ENCODE results near the gene C2orf72. TPM values are rescaled to one million over a fixed set of nuclear protein-coding genes. Genes with fewer than 3 reads are reported as not detected.

The C2orf72 gene
- total RNA-seq, 4 donors from 2014 or later: 0.55 TPM; not detected in 3

DNA sequence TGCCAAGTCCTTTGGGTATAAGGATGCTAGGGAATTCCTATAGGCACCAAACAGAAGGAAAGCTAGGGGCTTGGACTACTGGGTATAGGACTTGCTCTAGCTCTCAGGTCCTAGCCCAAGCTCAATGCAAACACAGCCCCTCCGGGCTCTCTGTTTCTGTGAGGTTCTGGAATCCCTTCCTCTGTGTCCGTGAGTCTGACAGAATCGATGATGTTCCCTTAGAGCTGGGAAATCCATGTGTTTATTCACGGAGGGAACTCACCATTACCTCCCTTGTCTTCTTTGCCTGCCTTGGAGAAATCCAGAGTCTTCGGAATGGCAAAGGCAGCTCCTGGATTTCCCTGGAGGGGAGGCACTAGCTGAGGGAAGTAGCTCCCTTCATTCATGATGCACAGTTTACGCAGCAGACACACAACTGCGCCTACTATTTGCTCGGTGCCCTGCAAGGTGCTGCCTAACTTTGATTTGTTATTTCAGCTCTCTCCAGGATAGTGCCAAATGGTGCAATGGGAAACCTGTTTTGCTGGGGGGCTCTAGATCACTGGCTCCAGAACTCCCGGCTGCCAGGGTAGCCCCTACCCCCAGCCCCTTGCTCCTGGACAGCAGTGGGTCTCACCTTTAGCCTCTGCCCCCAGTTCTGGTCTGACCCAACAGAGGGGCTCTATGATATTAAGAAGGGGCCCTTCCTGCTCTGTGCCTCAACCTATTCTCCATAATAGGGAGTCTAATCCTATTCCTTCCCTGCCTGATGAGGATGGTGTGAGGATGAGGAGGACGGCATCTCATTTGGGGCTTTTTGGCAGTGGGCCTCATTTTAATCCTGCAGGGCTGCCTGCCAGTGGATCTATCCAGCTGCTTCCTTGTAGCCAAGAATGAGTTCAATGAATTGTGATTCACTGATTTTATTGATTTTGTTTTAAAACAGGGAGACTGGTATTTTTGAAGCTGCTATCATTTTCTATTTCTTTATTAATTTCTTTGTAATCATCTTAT, 10.9 kb downstream of the C2orf72 start:
- no peaks in the 10 kb centered on the region for H3K9me3 ChIP-seq
- H3K36me3 ChIP-seq: no peaks in the 10 kb centered on the region
- H3K4me3 ChIP-seq: no peak overlapping the region
- no peak overlapping the region for H3K27ac ChIP-seq
- no peak for DNase-seq
- H3K4me1 ChIP-seq: no peaks in the 10 kb centered on the region
- H3K27me3 ChIP-seq: no peaks in the 10 kb centered on the region
- intact Hi-C loops (cut with DNase I; ENCODE audit: low total_unique reads): no loop called here
- TF ChIP-seq, protein P1, sequence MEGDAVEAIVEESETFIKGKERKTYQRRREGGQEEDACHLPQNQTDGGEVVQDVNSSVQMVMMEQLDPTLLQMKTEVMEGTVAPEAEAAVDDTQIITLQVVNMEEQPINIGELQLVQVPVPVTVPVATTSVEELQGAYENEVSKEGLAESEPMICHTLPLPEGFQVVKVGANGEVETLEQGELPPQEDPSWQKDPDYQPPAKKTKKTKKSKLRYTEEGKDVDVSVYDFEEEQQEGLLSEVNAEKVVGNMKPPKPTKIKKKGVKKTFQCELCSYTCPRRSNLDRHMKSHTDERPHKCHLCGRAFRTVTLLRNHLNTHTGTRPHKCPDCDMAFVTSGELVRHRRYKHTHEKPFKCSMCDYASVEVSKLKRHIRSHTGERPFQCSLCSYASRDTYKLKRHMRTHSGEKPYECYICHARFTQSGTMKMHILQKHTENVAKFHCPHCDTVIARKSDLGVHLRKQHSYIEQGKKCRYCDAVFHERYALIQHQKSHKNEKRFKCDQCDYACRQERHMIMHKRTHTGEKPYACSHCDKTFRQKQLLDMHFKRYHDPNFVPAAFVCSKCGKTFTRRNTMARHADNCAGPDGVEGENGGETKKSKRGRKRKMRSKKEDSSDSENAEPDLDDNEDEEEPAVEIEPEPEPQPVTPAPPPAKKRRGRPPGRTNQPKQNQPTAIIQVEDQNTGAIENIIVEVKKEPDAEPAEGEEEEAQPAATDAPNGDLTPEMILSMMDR (IDR thresholded peaks at IDR 0.05): no peak
- TF ChIP-seq POLR2A (IDR thresholded peaks at IDR 0.05): no peak

DNA sequence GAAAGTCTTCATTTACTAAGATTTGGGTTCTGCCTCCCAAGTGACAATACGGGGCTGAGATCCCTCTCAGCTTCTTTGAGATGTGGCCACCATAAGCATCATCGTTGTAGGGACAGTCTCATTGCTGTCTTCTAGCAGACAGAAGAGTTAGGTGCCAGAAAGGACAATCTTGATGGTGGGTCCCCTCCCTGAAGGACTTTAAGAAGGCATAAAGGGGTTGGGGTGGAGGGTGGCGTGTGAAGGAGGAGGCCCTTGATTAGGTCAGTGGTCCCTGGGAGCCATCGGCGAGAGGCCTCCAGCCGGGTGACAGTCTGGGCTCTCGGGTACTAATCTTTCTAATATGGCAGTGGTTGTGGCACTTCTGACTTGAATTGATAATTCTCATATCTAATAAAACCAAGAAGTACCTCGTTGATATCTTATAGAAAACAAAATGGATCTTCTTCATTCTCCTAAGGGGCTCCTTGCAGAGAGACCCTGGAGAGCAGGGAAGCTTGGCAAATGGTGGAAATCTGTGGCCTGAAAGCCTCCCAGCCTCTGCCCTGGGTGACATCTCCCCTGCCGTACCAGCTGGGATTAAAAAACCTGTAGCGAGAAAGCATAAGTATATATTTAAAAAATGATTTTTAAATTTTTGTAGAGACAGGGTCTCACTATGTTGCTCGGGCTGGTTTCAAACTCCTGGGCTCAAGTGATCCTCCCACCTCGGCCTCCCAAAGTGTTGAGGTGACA, 12.1 kb downstream of the C2orf72 start:
- no peak overlapping the region for H3K4me3 ChIP-seq
- H3K27ac ChIP-seq: no peak overlapping the region
- no peaks in the 10 kb centered on the region for H3K27me3 ChIP-seq
- intact Hi-C loops (cut with DNase I; ENCODE audit: low total_unique reads): no loop called here
- no peak for DNase-seq
- TF ChIP-seq POLR2A (IDR thresholded peaks at IDR 0.05): no peak
- TF ChIP-seq, protein P1 (IDR thresholded peaks at IDR 0.05): no peak
- H3K9me3 ChIP-seq: no peaks in the 10 kb centered on the region
- no peaks in the 10 kb centered on the region for H3K4me1 ChIP-seq
- no peaks in the 10 kb centered on the region for H3K36me3 ChIP-seq

DNA sequence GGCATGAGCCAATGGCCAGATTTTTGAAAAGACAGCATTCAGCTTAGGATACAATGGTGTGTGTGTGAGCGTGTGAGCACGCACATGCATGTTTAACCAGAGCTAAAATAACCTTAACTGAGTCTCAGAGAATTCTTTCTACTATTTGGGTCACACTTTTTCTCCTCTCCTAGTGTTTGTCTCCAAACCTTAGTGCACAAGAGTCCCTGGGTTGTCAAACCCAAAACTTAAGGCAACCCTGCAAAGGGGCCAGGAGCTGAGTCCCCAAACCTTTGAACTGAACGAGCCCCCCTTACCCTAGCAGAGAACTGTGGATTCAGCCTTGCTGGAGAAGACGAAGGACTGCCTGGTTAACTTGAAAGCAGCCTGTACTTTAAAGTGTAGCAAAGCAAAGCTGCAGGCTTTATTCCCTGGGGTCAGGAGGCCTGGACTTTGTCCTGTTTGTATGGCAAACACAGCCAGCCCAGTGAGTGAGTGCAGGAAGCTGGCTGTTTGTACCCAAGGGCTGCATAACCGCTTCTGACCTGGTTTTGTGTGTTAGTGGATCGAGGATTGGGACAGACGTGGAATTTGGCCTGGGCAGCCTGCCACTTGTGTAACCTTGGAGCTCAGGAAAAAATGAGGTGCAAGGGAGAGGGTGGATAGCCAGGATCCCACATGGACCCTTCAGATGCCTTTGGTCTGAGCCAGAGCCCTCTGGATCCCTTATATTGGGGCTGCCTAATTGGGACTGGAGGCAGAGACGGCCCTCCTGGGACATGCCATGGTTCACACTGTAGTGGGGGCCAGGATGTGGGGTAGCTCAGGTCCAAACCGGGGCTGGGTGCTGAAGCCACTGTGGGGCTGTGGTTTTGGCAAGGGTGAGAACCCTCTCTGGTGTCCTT, 12.9 kb downstream of the C2orf72 start:
- no peak for TF ChIP-seq POLR2A (IDR thresholded peaks at IDR 0.05)
- TF ChIP-seq, protein P1 (IDR thresholded peaks at IDR 0.05): no peak
- H3K4me1 ChIP-seq: no peaks in the 10 kb centered on the region
- no peaks in the 10 kb centered on the region for H3K27me3 ChIP-seq
- no peak for DNase-seq
- no peaks in the 10 kb centered on the region for H3K9me3 ChIP-seq
- H3K4me3 ChIP-seq: no peak overlapping the region
- intact Hi-C loops (cut with DNase I; ENCODE audit: low total_unique reads): no loop called here
- no peak overlapping the region for H3K27ac ChIP-seq
- H3K36me3 ChIP-seq: no peaks in the 10 kb centered on the region

DNA sequence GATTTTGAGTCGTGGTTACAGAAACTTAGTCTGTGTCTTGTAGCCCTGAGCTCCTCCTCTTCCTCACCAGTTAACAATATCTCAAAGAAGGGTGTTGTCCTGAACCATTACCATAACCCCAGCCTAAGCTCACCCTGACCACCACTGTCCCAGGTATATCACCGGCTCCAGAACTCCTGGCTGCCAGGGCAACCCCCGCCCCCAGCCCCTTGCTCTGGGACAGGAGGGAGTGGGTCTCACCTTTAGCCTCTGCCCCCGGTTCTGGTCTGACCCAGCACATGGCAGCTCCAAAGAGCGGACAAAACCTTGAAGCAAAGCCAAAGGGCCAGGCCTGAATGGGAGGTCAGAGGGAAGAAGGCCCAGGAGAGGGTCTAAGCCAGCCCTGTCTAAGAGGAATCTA, 13.8 kb downstream of the C2orf72 start:
- Histone ChIP-seq H3K36me3 (no peaks in the 10 kb centered on the region), H3K27ac (no peak overlapping the region), H3K9me3 (no peaks in the 10 kb centered on the region), H3K4me1 (no peaks in the 10 kb centered on the region), H3K4me3 (no peak overlapping the region), H3K27me3 (no peaks in the 10 kb centered on the region)
- DNase-seq: no peak
- TF ChIP-seq POLR2A (IDR thresholded peaks at IDR 0.05): no peak
- TF ChIP-seq, protein P1 (IDR thresholded peaks at IDR 0.05): no peak
- intact Hi-C loops (cut with DNase I; ENCODE audit: low total_unique reads): no loop called here

Data from uterus (tissue), 4 donors.